Choroid plexus epithelial cell (primary cell): ENCODE measurements around the gene FGGY.

Source experiments
- DNase-seq: peaks from one replicate; pipeline ENCODE4 v3.0.0-alpha.2; 2010; ENCODE audit warnings: low read depth
- H3K4me3 ChIP-seq: 2 replicates; pipeline ENCODE4 v1.5.1; 2011; ENCODE audit warnings: low read depth, mild to moderate bottlenecking, control low read depth, low read length, moderate library complexity
- CTCF ChIP-seq: conservative IDR thresholded peaks from 2 replicates; pipeline ENCODE4 v1.5.1; 2011; ENCODE audit warnings: low read depth, mild to moderate bottlenecking, control low read depth, inconsistent platforms, low read length, moderate library complexity

Gene FGGY

GRCh38 chr1:59262631-59263030 lies 34.3 kb upstream of the FGGY start:
- TF ChIP-seq CTCF = no peak
- no peak overlapping the region for H3K4me3 ChIP-seq

DNA sequence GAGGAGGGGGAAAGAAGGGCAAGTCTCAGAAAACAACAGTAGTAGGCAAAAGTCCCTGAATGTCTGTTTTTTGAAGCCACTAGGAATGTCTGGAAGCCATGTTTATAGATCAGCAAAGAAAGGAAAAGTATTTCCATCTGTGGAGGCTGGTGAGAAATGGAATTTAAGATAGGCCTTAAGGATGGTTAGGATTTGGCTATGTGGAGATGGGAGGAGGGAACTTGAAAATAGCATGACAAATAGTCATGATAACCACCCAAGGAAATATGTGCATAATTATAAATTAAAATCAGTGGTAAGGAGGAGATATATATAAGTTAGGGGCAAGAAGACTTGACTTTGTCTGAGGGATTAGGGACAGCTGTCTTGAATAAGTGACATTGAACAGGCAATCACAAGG lies 33.8 kb upstream of the FGGY start:
- TF ChIP-seq CTCF = no peak

More at GRCh38 chr1:59262631-59263030, 34.3 kb upstream of the FGGY start:
- no peak for DNase-seq

GRCh38 chr1:59265622-59266021 lies 31.3 kb upstream of the FGGY start:
- TF ChIP-seq CTCF = no peak
- no peak overlapping the region for H3K4me3 ChIP-seq
- no peak for DNase-seq

More for the DNA sequence above, 33.8 kb upstream of the FGGY start:
- H3K4me3 ChIP-seq = no peak overlapping the region
- no peak for DNase-seq

GRCh38 chr1:59266180-59266926 lies 30.5 kb upstream of the FGGY start:
- no peak for DNase-seq
- H3K4me3 ChIP-seq = no peak overlapping the region

DNA sequence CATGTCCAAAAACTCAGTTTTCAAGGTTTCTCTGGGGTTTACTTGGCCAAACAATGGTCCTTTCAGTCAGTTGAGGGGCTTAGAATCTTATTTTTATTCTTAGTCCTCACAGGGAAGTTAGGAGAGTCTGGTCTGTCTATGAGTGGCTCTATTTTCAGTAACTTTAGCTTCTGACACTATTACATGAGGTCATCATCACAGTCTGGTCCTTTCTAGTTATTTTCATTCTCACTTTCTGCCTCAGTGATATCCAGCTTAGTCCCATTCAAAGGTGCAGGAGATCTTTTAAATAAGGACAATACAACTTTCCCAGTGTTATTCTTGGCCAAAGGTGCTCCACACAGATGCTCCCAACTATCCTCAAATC lies 30.0 kb upstream of the FGGY start:
- no peak for DNase-seq
- no peak overlapping the region for H3K4me3 ChIP-seq
- no peak for TF ChIP-seq CTCF

More at GRCh38 chr1:59266180-59266926, 30.5 kb upstream of the FGGY start:
- no peak for TF ChIP-seq CTCF

GRCh38 chr1:59268406-59268805 lies 28.5 kb upstream of the FGGY start:
- H3K4me3 ChIP-seq = no peak overlapping the region
- TF ChIP-seq CTCF = no peak
- DNase-seq = no peak
